ENCODE measurements around the gene FAM131A. TPM values are rescaled to one million over a fixed set of nuclear protein-coding genes. Genes with fewer than 3 reads are reported as not detected.

FAM131A gene
- total RNA-seq, 1 donor from 2014 or later = 51.4 TPM

GRCh38 chr3:184327171-184327570 lies 10.2 kb upstream of the FAM131A start:
- TF ChIP-seq CTCF (IDR thresholded peaks at IDR 0.05; ENCODE audit: partially characterized antibody, unreplicated experiment) = no peak
- Mint-ChIP-seq H3K4me3 (ENCODE audit: unreplicated experiment) (no peak overlapping the region), H3K9me3 (ENCODE audit: unreplicated experiment) (peaks cover 8% of the 10 kb centered on the region), H3K36me3 (ENCODE audit: unreplicated experiment) (no peaks in the 10 kb centered on the region), H3K27ac (ENCODE audit: unreplicated experiment) (no peak overlapping the region), H3K27me3 (ENCODE audit: unreplicated experiment) (peaks cover 7% of the 10 kb centered on the region), H3K4me1 (ENCODE audit: low read depth, unreplicated experiment) (no peaks in the 10 kb centered on the region)
- DNase-seq = no peak

GRCh38 chr3:184328516-184328915 lies 8.9 kb upstream of the FAM131A start:
- Mint-ChIP-seq H3K27ac (ENCODE audit: unreplicated experiment) (peak overlapping the region; percentile 22), H3K9me3 (ENCODE audit: unreplicated experiment) (peaks cover 14% of the 10 kb centered on the region), H3K27me3 (ENCODE audit: unreplicated experiment) (peaks cover 4% of the 10 kb centered on the region), H3K4me3 (ENCODE audit: unreplicated experiment) (no peak overlapping the region), H3K4me1 (ENCODE audit: low read depth, unreplicated experiment) (no peaks in the 10 kb centered on the region), H3K36me3 (ENCODE audit: unreplicated experiment) (no peaks in the 10 kb centered on the region)
- DNase-seq = no peak
- no peak for TF ChIP-seq CTCF (IDR thresholded peaks at IDR 0.05; ENCODE audit: partially characterized antibody, unreplicated experiment)

GRCh38 chr3:184332370-184333090 lies 4.9 kb upstream of the FAM131A start:
- Mint-ChIP-seq H3K27ac (ENCODE audit: unreplicated experiment) (peak overlapping the region; percentile 60), H3K36me3 (ENCODE audit: unreplicated experiment) (no peaks in the 10 kb centered on the region), H3K4me1 (ENCODE audit: low read depth, unreplicated experiment) (peaks cover 12% of the 10 kb centered on the region), H3K4me3 (ENCODE audit: unreplicated experiment) (no peak overlapping the region), H3K27me3 (ENCODE audit: unreplicated experiment) (peaks cover 14% of the 10 kb centered on the region), H3K9me3 (ENCODE audit: unreplicated experiment) (peaks cover 20% of the 10 kb centered on the region)
- TF ChIP-seq CTCF (IDR thresholded peaks at IDR 0.05; ENCODE audit: partially characterized antibody, unreplicated experiment) = no peak
- no peak for DNase-seq

DNA sequence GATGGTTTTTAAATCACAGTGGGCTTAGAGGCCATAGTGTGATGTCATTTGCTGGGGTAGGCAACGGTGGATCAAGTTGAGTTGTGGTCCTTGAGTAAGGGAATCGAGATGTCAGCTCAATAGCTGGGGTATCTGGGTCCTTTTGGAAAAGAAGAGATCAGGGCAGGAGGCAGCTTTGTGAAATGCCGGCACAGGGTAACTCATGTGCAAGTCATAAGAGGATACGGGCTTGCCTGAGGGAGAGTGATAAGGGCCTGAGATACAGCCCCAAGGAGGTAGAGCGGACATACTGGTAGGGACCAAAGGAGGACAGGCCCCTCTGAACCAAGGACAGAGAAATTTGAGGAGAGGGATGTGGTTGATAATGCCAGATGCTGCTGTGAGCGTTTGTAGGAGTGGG lies 4.2 kb upstream of the FAM131A start:
- Mint-ChIP-seq H3K27ac (ENCODE audit: unreplicated experiment) (peak overlapping the region; percentile 60), H3K4me1 (ENCODE audit: low read depth, unreplicated experiment) (peaks cover 19% of the 10 kb centered on the region), H3K9me3 (ENCODE audit: unreplicated experiment) (peaks cover 20% of the 10 kb centered on the region), H3K27me3 (ENCODE audit: unreplicated experiment) (peaks cover 15% of the 10 kb centered on the region), H3K4me3 (ENCODE audit: unreplicated experiment) (no peak overlapping the region), H3K36me3 (ENCODE audit: unreplicated experiment) (no peaks in the 10 kb centered on the region)
- DNase-seq = no peak
- no peak for TF ChIP-seq CTCF (IDR thresholded peaks at IDR 0.05; ENCODE audit: partially characterized antibody, unreplicated experiment)

DNA sequence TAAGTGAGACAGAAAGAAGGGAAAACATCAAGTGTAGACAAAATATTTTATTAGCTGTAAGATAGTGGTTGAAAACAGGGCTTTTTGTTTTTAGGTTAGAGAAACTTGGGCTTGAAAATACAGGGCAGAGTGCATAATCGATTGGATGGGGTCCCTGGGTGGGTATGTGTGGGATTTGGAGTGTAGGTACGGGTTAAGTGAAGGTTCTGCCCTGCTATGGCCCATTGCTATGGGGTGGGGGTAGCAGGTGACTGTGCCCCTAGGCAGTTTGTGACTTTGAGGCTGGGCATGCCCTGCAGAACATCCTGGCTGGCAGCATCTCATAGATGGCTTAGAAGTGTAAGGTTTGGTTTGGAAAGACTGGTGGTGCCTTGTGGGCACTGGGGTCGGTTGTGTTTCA lies 3.7 kb upstream of the FAM131A start:
- Mint-ChIP-seq H3K27ac (ENCODE audit: unreplicated experiment) (peak overlapping the region; percentile 60), H3K4me1 (ENCODE audit: low read depth, unreplicated experiment) (peaks cover 21% of the 10 kb centered on the region), H3K27me3 (ENCODE audit: unreplicated experiment) (peaks cover 13% of the 10 kb centered on the region), H3K4me3 (ENCODE audit: unreplicated experiment) (no peak overlapping the region), H3K36me3 (ENCODE audit: unreplicated experiment) (no peaks in the 10 kb centered on the region), H3K9me3 (ENCODE audit: unreplicated experiment) (peaks cover 18% of the 10 kb centered on the region)
- DNase-seq = no peak
- TF ChIP-seq CTCF (IDR thresholded peaks at IDR 0.05; ENCODE audit: partially characterized antibody, unreplicated experiment) = no peak

All from glutamatergic neuron (in vitro differentiated cells).